Panc1 (cell line): ENCODE results near the gene FOXN1.

ENCODE experiments used
- CTCF ChIP-seq: fragments of 450-650 bp; IDR thresholded peaks from 2 replicates; pipeline ENCODE4 v1.5.1; 2017; ENCODE audit warnings: mild to moderate bottlenecking
- POLR2AphosphoS5 ChIP-seq: IDR thresholded peaks from 2 replicates; pipeline ENCODE4 v1.6.1; 2012; ENCODE audit warnings: mild to moderate bottlenecking, low read depth, low read length, moderate library complexity
- TCF7L2 ChIP-seq: IDR thresholded peaks from 2 replicates; pipeline ENCODE4 v1.6.1; 2011; ENCODE audit warnings: mild to moderate bottlenecking, low read depth, low read length, inconsistent platforms

GRCh38 chr17:28582513-28582912 lies 76.4 kb downstream of the FOXN1 start:
- TF ChIP-seq CTCF: no peak
- no peak for TF ChIP-seq TCF7L2
- no peak for TF ChIP-seq POLR2AphosphoS5
